AG08396 (cell line): ENCODE results near the gene GATA5.

ENCODE experiments used
- DNase-seq: peaks from one replicate; pipeline ENCODE4 v3.0.0; 2012; ENCODE audit warnings: low spot score, mixed read lengths

The GATA5 gene

DNA sequence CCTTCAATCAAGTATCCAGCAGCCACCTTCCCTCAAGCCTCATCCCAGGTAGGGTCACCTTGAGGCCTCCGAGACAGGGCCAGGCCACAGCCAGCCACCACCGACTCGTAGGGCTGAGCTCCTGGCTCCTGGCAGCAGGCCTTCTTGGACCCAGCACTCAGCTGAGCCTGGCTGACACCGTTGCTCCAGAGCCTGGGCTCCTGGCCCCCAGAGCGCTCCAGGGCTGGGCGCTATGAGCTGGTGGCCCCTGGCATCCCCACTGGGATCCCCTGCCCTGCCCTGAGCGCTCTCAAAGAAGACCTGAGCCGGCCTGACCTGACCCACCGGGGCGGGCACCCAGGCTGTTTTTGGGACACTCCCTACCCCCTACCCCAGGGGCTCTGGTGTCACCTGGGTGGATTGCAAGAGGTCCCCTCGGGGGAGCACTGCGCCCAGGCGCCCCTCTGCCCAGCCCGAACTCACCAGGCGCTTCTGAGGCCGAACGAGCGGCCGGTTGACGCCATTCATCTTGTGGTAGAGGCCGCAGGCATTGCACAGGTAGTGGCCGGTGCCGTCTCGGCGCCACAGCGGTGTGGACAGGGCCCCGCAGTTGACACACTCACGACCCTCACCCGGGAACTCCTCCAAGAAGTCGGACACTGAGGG lies 2.7 kb downstream of the GATA5 start:
- DNase-seq: no peak

GRCh38 chr20:62472138-62472940 lies 3.5 kb downstream of the GATA5 start:
- DNase-seq: no peak

DNA sequence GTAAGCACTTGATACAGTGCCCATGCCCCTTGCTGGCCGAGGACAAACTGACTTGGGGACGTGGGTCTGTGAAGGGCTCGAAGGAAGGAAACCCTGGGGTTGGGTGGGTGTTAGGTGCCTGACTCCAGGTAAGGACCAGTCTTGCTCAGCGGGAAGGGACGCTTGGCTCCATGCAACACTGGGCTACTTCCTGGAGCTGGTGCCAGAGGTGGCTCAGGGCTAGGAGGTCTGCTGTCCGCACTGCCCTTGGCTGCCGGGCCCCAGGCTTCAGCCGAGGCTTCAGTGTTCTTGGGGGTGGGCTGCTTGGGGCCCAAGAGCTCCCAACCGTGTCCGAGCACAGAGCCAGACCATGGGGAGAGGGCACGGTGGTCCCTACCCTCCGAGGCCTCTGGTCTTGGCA lies 5.3 kb downstream of the GATA5 start:
- DNase-seq: no peak

DNA sequence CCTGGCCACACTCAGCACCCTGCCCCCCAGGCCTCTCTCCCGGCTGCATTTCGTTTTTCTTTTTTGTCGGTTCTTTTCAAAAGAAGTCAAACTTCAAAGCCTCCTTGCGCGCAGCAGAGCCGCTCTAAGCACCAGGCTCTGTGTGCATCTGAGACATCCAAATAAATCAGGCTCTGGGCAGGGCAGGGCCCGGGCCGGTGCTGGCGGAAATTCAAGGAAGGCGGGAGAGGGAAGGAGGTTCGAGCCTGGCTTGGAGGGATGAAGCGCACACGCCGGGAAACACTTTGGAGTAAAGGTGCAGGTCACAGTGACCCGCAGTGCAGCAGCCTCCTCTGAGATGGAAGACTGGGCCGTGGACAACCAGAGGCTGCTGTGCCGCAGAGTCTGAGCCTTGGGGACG lies 5.8 kb downstream of the GATA5 start:
- no peak for DNase-seq

- DNase-seq: no peak
Measured at GRCh38 chr20:62469352-62469751, 6.4 kb downstream of the GATA5 start.

DNA sequence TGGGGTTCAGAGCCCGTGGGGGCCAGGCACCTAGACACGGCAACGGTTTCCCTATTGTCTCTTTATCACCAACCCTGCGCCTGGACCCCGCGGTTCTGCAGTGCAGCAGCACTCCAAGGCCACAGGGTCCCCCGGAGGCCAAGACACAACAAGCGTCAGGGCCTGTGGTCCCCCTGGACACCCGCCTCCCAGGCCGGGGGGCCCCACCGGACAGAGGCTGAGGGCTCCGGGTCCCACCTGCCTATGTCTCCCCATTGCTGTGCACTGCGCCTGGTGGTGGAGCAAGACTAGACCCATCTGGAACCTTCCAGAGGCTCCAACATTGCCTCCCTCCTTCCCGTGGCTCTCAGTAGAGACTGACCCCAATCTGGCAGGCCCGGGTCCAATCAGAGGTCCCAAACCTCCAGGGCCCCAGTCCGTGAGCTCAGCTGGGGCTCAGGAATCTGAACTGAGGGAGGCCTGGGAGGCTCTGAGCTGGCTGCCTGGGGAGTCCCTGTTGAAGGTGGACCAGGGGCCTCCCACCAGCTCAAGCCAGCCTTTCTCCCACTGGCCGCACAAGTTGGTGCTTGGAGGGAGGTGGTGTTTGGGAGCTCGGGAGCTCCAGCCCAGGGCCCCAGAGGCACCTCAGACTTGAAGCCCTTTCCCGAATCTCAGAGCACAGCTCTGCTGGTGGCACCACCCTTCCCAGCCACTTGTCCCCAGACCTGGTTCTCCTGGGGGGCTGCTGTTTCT lies 8.8 kb downstream of the GATA5 start:
- no peak for DNase-seq

- DNase-seq: no peak
Measured at GRCh38 chr20:62466072-62466760, 9.6 kb downstream of the GATA5 start.

GRCh38 chr20:62464990-62465389 lies 10.8 kb downstream of the GATA5 start:
- DNase-seq: no peak

GRCh38 chr20:62464425-62464770 lies 11.4 kb downstream of the GATA5 start:
- no peak for DNase-seq

DNA sequence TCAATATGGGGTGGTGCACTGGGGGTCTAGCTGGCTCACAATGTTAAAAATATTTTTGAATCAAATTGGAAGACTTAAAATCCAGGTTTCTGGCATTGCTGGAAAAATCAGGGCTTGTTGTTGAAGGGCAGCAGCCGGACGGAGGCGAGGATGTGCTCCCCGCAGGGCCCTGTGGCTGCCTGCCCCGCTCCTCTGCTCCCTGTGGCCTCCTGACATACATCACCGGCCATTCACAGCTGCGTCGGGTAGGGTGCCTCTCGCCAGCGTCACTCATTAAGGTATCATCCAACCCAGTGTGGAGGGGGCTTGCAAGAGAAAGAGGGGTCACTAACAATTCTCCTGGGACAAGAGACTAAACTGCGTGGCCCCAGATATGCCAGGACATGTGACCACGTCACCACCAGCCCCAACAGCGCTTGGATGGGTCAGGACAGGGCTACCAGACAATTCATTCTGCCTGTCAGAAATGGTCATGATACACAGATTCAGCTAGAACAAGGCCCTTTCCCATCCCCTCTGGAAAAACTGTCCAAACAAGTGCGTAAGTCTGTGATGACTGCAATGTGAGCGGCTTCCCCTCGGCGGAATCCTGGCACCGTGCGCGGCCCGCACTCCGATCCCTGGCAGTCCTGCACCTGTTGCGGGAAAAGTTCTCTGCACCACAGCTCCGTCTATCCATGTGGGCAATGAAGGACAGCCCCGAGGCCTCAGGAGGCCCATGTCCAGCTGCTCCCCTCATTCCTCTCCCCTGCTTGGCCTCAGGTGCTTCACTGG lies 12.0 kb downstream of the GATA5 start:
- no peak for DNase-seq

GRCh38 chr20:62462976-62463592 lies 12.7 kb downstream of the GATA5 start:
- DNase-seq: no peak

DNA sequence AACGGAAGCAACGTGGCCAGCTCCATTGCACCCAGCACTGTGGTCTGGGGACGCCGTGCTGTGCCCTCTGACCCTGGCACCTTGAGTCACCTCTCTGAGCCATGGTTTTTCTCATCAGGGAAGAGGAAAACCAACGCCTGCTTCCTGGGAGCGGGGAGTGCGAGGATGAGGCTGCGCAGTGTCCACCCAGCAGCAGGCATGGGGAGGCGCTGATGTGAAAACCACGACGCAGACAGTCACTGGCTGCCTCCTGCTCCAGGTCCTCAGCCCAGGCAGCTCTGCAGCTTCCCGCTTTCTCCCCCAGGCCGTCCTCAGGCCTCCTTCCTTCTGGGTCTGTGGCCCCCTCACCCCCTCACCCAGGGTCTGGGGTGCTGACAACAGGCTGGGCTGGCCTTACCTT lies 14.0 kb downstream of the GATA5 start:
- DNase-seq: no peak

DNA sequence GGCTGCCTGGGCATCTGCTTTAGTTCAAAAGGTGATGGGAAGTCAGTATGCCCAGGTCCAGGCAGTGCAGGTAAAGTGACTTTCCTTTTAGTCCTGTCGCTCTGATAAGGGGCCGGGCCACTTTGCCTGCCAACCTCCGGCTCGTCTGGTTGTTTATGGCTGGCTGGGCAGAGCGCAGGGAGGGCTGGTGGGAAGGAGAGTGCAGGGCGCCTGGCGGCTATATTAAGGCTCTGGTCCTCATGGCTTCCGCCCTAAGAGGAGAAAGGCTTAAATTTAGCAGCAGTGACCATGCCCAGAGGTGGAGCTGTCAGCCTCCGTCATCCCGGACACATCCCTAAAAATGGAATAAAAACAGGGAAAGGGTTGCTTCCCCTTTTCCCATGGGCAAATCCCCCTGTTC lies 14.6 kb downstream of the GATA5 start:
- no peak for DNase-seq

DNA sequence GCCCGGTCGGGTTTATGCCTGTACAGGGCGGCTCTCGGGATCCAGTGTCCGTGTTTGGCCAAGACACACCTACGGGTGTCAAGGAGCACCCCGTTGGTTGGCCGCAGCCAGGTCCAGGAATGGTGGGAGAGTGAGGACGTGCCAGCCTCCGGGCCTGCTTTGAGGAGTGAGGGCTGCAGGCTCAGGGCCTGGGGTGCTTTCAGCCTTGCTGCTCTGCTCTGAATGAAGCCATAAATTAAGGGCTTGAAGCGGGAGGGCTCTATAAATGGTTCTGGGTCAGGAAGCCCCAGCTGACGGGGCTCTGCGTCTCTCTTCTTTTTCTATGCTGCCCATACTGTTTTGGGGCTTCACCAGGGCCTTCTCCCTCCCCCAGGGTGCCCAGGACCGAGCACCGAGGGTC lies 15.1 kb downstream of the GATA5 start:
- DNase-seq: no peak

GRCh38 chr20:62459488-62459887 lies 16.3 kb downstream of the GATA5 start:
- no peak for DNase-seq

GRCh38 chr20:62458275-62459251 lies 17.2 kb downstream of the GATA5 start:
- no peak for DNase-seq

- no peak for DNase-seq
Measured at GRCh38 chr20:62457831-62458230, 18.0 kb downstream of the GATA5 start.

GRCh38 chr20:62457098-62457497 lies 18.7 kb downstream of the GATA5 start:
- no peak for DNase-seq

GRCh38 chr20:62455929-62456328 lies 19.9 kb downstream of the GATA5 start:
- DNase-seq: no peak
